ENCODE results near the gene ARSD.

- no peak for TF ChIP-seq CTCF (IDR thresholded peaks at IDR 0.05)
- TF ChIP-seq POLR2A (IDR thresholded peaks at IDR 0.05) = no peak
Measured at GRCh38 chrX:2969021-2969420, 39.9 kb upstream of the ARSD start.
